Activated T-cell treated with anti-CD3 and anti-CD28 coated beads for 4 hours (primary cell): ENCODE data around the gene MCF2L2.
A peak's percentile ranks its signal among the peaks of the same experiment; 100 is the strongest.
"Not testable (repeated sequence)": the region's sequence is repeated elsewhere in the genome, so short reads cannot be mapped to it uniquely, and the experiment has no call there.

Experiments
- DNase-seq: peaks from one replicate; pipeline ENCODE4 v3.0.0-alpha.2; 2020

The MCF2L2 gene

DNA sequence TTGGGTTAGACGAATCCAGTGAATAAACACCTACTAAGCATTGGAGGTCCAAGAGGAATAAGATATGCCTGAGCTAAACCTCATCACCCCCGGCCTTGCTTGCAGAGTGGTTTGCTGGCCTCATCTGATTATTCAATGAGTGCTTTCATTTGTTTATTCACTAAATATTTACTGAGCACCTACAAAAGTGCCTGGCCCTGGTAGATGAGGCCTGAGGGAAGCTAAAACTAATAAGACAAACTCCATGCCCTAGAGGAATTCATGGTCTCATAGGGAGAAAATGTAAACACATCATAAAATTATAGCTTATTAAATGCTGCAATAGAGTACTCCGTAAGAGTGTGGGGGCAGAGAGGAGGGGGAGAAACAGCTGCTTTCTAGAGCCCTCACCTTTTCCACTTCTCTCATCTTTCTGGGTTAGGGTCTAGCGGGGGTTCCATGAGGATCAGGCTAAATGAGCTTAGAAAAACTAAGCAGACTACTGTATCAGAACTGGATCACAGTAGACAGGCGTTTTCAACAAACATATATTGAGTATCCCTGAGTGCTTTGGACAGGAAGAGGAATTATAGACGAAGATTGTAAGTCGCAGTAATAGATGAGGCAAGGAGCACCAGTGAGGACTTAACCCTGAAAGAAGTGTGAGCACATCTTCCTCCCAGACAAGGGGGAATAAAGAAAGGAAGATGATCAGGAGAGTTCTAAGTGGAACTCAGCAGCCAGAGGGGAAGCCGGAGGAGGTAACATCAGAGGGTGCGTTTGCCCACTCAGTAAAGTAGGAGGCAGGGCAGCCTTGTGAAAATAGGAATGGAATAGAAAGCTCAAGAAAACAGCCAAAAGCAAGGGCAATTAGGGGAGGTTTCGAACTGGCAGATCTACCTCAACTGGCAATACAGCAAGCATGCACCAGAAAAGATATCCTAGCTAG lies 234.4 kb downstream of the MCF2L2 start:
- DNase-seq, result no peak

DNA sequence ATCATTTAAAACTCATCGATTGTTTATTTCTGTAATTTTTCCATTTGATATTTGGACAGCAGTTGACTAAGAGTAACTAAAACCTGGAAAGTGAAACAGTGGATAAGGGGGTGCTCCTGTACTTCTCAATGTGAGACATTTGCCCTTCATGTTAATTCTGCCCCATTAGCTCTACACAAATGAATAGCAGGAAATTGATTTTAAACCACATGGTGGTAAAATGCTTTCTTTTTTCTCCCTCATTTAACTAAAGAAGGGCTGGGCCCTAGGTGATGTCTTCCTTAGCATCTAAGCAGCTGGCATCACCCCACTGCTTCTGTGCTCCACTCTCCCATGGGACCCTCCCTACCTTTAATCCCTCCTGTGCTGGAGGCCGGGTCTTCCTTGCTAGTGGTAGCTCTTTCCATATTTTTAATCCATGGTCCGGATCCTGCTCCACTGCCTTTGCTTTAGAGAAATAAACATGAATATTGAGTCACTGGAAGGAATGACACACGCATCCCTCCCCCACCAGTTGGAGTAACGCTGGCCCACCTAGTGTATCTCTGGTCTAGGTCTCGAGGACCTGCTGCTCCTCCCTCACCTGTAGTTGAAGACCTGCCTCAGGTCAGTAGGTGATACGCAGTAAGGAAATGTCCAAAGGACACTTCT lies 235.6 kb downstream of the MCF2L2 start:
- DNase-seq, result no peak

DNA sequence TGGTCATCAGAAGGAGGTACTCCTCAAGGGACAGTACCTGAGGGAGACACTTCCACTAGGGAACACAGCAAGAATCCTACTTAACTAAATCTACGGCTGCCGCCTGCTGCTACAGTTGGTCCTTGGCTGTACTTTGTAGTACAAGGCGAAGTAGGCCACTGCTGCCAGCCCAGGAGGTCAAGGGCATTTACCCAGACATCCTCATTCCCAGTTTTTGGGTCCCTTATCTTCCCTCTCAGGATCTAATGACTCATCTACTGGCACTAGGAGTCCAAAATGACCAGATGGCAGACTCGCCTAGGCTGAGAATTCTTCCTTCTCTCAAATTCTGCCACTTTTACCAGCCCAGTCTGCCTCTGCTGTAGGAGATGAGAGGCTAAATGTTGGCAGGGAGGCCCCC lies 238.8 kb downstream of the MCF2L2 start:
- no peak for DNase-seq

DNA sequence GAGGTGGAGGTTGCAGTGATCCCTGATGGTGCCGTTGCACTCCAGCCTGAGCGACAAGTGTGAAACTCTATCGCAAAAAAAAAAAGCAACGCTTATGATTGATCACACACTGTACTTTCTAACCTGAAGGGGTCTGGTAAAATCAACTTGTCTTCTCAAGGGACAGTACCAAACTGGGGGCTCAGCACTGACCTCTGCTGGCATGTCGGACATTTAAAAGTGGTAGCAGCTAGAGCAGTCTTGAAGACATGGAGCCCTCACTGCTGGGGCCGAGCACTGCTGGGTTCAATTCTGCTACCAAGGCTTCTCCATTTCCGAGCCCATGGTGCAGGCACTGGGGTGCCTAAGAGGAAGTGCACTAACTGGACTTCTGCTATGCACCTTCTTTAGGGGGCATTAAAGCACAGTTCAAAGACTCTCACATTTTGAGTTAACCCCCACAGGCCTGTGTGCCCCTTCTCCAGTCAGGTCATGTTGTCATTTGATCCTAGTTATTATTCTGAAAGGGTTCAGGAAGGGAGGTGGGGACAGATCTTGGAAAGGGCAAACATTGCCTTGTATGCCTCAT lies 239.4 kb downstream of the MCF2L2 start:
- DNase-seq, result peak; percentile 20

DNA sequence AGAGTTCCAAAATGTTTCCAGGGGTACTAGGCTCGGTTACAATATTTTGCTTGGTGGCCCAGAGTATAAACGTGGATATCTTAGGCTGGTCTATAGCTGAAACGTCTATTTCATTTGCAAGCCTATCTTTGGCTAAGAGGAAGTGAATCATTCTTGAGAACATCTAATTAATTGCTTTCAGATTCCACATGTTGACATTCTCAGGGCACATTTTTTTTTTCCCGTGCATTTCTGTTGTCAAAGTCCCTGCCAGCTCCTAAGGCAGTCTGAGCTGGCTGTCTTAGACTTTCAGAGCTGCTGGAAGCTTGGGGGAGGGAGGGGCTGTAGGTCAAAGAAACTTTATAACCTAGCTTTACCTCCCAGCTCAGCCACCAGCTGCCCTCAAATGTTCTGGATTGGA lies 242.7 kb downstream of the MCF2L2 start:
- no peak for DNase-seq

DNA sequence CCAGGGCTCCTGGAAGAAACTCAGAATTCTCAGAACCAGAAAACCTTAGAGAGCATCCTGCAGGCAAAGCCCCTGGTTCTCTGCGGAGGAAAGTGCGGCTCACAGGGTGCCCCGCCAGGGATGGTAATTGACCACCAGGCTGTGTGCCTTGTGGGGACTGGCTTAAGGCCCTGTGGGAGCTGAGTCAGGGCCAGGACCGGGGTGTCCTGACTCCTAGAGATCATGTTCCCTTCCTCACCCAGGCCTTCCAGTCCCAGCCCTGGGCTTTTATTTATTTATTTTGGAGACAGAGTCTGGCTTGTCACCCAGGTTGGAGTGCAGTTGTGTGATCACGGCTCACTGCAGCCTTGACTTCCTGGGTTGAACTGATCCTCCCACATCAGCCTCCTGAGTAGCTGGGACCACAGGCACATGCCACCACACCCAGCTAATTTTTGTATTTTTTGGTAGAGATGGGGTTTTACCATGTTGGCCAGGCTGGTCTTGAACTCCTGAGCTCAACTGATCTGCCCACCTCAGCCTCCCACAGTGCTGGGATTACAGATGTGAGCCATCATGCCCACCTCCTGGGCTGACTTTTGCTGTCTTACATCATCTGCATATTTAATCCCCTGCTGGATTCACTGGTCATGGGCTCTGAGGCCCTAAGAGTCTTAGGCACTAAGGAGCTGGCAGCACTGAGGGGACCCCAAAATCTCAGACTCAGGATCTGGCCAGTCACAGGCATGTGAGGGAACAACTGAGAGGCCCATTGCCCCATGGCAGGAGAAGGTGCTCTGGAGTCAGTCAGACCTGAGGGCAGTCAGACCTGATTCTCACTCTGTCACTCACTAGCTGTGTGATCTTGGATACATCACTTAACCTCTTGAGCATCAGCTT lies 245.4 kb downstream of the MCF2L2 start:
- DNase-seq, result no peak

DNA sequence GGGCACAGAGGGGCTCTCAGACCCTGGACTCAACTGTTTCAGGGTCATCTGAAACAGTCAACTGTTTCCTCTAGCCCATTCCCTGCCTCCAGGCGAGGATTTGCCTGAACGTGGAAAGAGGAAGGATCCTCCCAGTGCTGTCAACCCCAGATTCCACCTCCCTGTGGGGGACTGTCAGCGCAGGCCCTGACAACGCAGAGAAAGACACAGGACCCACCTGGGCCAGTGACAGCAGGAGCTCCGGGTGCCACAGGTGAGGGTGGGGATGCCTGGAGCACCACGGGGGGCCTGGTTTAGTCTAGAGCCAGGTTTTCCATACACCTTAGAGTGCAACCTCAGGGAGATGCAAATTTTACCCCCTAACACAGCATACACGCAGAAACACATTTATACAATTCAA lies 246.3 kb downstream of the MCF2L2 start:
- no peak for DNase-seq

DNA sequence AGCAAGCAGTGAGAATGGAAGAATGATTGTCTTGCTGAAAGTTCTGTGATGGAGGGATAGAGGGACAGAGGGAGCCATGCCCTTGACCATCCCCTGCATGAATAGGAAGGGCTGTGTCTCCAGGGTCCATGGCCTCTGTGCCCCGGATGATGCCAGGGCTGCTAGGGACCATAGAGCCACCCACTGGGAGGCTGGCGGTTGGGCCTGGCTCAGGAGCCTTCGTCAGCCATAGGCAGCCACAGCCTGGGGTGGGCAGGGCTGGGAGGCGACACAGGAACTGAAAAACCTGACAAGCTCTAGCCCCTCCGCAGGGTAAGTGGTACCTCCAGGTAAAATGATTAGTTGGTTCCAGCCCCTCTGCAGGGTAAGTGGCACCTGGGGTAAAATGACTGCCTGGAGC lies 246.8 kb downstream of the MCF2L2 start:
- no peak for DNase-seq

DNA sequence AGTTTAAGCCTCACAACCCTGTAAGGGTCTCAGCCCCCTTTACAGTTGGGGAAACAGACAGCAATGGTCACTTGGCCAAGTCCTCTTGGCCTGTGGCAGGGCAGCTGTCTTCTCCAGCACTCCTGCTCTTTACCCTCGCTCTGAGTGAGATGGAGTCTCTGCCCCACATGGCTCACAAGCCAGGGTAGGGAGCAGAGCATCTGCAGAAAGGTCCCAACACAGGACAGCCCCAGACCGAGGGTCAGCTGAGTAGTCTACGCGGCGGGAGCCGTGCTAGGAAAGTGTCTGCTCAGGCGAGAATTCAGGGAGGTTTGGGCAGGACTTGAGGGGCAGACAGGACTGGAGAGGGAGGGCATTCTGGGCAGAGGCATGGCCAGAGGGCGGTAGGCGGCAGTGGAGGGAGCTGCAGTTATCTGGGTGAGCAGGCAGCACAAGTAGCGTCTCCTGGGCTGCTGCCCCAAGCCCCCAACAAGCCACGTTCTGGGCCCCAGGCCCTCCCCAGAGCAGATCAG lies 247.6 kb downstream of the MCF2L2 start:
- DNase-seq, result no peak

DNA sequence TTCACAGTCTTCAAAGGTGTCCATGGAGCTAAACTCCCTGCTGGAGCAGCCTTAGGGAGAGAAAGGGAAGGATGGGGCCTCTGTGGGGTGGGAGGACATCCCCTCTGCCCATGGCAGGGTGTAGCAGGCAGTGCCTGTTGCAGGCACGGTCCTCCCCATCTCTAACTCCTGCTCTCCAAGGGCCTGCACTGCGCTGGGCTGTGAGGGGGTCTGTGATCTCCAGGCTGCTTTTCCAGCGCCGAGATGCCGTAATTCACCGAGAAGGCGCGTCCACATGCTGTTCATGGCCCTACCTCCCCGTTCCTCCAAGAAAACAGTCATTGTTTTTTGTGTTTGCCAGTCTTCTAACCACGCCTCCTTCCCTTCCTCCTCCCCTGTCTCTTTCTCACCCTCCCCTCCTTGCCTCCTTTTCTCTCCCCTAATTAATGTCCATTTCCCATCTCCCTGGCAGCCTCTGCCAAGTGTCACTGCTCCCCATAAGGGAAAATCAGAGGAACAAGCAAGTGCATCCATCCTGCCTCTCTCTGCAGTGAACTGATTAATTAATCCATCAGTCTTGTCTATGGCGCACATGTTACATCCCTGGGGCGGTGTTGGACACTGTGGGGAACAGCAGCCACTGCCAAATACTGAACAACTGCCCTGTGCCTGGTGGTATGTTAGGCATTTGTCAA lies 248.2 kb downstream of the MCF2L2 start:
- DNase-seq, result no peak

DNA sequence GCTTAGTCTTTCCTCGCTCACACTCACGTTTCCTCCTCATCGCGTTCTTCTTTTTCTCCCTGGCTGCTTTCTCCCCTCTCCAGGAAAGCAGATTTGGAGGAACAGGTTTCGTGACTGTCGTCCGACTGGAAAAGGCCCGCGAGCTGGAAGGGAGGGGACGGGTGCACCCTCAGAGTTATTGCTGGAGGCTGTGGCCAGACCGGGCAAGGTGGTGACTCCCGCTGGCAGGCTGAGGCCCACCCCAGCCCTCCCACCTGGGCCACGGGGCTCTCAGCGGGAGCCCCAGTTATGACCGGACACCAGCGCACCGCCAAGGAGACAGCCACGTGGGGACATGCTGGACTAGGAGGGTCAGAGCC lies 248.9 kb downstream of the MCF2L2 start:
- DNase-seq, result not testable (repeated sequence)

DNA sequence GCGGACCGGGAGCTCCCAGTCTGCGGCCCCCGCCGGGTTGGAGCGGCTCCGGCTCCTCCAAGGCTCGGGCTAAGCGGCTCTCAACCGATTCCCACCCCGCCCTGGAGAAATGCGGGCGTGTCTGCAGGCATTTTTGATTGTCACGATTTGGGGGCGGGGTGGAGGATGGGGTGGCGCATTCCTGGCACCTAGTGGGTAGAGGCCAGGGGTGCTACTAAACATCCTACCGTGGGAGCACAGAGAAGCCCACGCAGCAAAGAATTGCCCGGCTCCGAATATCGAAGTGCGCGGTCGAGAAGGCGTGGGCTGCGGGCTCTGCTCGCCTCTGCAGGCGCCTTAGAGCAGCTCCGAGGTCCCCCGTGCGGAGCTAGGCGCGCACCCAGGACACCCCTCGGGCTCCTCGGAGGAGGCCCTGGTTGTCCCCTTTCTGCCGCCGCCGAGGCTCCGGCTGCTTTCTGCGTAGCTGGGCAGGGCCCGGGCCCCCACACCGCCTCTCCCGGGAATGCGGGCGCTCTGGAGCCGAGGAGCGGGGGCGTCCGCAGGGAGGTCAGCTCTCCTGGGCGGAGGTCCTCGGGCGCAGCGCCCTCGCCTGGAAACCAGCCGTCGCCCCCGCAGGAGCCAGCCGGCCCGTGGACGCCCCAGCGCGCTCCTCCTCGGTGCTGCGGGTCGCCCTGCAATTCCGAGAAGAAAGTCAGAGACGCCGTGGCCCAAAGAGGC lies 249.4 kb downstream of the MCF2L2 start:
- DNase-seq, result peak; percentile 50

DNA sequence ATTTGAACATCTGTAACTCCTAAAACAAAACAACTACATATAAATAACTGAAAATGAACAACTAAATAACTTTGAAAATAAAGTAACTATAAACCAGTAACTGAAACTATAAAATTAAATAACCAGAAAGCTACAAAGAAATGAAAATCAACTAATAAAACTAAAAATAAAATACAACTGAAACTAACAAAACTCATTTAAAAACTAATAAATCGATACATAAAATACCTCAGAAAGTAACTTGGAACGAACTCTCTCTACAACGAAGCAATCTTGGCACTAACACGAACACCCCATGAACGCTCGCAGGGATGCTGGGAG lies 249.9 kb downstream of the MCF2L2 start:
- DNase-seq, result no peak

DNA sequence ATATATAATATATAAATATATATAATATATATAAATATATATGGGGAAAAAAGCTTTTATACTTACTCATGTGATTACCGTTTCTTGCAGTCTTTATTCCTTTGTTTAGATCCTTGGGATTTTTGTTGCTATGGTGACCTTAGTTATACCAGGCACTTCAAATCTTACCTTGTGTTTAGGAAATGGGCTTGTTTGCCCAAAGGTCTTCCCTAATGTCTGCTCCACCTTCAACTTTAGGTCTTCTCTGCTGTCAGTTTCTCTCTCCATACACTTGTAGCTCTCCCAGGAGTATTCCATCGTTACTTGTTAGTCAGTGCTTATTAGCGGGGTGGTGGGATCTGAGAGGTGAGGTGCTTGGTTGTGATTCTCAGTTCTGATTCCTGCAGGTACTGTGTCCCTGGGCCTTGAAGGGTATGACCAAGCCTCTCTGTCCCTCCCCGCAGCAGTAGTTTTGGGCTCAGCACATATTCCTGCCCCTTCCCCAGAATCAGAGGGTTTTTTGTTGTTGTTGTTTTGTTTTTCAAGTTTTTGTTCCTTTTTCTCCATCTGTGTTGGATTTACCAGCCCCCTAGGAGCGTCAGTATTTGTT lies 256.3 kb downstream of the MCF2L2 start:
- no peak for DNase-seq

DNA sequence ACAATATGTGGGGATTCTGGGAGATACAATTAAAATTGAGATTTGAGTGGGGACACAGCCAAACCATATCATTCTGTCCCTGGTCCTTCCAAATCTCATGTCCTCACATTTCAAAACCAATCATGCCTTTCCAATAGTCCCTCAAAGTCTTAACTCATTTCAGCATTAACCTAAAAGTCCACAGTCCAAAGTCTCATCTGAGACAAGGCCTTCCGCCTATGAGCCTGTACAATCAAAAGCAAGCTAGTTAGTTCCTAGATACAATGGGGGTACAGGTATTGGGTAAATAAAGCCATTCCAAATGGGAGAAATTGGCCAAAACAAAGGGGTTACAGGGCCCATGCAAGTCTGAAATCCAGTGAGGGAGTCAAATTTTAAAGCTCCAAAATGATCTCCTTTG lies 260.4 kb downstream of the MCF2L2 start:
- not testable (repeated sequence) for DNase-seq

DNA sequence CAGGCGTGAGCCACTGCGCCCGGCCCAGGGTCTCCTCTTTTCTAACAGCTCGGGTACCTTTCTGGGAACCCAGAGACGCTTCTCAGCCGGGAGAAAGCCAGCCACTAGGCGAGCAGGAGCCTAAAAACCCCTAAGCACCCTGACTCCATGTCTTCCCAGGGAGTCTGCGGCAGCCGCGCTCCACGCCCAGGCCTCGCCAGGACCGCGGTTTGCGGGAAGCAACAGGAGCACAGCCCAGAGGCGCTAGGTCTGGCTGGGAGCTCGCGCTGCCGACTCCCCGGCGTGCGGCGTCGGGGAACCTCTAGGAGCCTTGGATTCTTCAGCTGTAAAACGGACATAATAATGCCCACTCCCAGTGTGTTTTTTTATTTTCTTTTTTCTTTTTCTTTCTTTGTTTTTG lies 264.9 kb downstream of the MCF2L2 start:
- DNase-seq, result no peak

DNA sequence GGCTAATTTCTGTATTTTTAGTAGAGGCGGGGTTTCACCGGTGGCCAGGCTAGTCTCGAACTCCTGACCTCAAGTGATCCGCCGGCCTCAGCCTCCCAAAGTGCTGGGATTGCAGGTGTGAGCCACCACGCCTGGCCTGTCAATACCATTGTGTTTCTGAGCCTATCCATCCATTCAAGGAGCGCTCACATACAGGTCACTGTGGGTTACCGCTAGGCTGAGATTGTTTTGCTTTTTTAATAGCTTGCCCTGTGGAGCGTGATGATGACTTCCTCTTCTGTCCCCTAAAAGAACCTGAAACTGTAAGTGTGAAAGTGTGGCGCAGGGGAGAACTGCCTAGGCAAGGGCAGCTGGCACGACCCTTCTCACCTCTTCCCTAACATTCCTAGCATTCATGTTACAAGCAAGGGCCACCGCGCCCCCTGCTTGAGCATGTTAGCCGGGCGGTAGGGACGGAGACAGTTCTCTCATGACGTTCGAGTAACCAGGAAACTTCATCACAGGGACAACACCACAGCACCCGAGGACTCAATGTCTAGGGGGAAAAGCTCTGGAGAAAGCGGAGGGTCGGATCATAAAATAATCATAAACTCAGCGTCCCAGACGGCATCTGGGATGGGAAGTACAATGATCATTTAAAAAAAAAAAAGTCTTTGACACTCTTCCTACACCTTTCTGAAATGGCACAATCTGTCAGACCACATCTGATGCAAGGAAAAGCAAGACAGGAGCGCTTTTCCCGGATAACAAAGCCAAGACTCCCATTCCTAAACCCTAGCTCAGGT lies 266.7 kb downstream of the MCF2L2 start:
- DNase-seq, result no peak

DNA sequence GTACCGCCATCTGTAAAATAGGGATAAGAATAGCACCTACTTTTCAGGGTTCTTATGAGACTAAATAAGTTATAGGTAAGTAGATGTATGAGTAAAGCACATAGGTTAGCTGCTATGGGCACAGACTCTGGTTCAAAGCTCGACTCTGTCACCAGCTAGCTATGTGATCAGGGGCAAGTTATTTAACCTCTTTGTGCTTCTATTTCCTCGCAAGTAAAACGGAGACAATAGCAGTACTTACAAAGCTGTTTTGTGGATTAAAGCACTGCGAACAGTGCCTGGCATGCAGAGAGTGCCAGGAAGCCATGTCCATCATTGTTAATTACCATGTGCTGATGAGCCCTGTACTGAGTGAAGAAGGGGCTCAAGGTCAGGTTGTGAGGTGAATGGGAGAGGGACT lies 267.8 kb downstream of the MCF2L2 start:
- DNase-seq, result no peak

DNA sequence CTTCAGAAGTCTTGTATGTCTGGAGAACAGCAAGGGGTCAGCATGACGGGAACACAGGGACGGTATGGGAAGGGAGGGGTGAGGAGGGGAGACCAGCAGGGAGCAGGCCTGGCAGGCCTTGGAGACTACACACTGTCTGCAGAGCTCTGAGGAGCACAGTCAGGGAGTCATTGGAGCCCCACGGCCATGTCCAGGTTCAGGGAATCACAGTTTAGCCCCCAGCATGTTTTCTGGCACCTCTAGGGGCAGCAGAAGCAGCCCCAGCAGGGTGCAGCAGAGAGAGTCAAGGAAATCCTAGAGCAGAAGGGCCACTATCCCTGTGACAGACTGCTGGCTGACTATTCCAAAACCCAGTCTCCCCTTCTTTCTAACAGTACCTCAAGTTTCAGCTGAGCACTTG lies 269.1 kb downstream of the MCF2L2 start:
- DNase-seq, result no peak

DNA sequence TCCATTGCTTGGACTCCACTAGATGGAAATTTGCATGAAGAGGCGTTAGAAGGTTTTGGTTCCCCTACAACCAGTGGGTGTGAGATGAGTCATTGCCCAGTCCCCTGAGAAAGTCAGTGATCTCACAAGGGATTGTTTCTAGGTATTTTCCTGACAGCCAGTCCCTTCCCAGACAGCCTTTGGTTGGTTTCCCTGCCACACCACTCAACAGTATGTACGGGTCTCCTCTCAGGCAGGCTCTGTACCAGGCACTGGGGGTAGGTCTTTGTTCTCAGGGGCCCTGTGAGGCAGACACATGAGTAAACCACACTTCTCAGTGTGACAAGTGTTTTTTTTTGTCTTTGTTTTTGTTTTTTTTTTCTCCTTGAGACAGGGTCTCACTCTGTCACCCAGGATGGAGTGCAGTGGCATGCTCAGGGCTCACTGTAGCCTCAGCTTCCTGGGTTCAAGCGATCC lies 269.8 kb downstream of the MCF2L2 start:
- peak; percentile 28 for DNase-seq
